ENCODE data around the gene PTCD1.
A peak's percentile ranks its signal among the peaks of the same experiment; 100 is the strongest.
"Not testable (repeated sequence)": the region's sequence is repeated elsewhere in the genome, so short reads cannot be mapped to it uniquely, and the experiment has no call there.

The PTCD1 gene

DNA sequence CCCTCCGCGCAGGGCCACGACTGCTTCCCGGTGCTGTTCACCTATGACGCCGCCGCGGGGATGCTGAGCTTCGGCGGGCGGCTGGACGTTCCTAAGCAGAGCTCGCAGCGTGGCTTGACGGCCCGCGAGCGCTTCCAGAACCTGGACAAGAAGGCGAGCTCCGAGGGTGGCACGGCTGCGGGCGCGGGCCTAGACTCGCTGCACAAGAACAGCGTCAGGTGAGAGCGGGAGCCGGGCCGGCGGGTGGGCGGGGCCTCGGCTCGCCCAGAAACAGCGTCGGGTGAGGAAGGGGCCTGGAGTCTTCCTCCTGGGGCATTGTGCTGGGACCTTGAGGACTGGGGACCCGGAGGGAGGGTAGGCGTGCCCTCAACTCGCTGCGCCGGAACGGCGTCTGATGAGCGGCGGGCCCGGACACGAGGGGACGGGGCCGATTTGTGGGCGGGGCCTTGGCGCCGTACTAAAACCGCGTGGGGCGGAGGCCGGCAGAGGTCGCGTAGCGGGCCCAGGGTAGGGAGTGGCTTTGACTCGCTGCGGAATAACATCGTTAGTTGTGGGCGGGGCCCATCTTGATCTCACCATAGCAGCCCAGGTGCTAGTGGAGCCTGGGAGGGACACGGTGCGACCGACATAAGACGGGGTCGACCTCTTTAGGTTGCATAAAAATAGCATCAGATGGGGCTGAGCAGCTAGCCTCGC is 45.8 kb downstream of the PTCD1 start:
- TF ChIP-seq CTCF (IDR thresholded peaks at IDR 0.05; ENCODE audit: low read depth, low read length, missing control alignments): no peak
- no peak for DNase-seq (ENCODE audit: extremely low read depth, low read depth)
- H3K4me3 ChIP-seq (replicated peaks; ENCODE audit: low read depth, low read length): peak overlapping the region; percentile 31

DNA sequence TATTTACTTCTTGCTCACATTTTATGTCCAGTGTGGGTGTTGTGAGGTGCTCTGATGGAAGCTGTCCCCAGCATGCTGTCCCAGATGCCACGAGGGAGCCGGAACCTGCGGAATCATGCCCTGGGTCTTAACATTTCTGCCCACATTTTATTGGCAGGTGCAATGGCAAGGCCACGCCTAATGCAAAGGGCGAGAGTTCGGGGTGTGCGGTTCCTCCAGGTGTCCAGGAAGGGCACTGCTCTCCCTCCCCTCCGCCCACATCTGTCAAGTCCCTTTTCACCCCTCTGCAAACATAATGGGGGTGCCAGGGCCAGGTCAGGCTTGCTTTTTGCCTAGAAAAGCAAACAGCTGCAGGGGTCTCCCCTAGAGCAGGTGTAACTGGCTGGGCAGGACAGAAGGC is 46.6 kb downstream of the PTCD1 start:
- TF ChIP-seq CTCF (IDR thresholded peaks at IDR 0.05; ENCODE audit: low read depth, low read length, missing control alignments): no peak
- DNase-seq (ENCODE audit: extremely low read depth, low read depth): no peak
- H3K4me3 ChIP-seq (replicated peaks; ENCODE audit: low read depth, low read length): no peak overlapping the region; the same call in 1 of the 2 replicates

GRCh38 chr7:99390941-99391602 is 47.5 kb downstream of the PTCD1 start:
- H3K4me3 ChIP-seq (replicated peaks; ENCODE audit: low read depth, low read length): no peak overlapping the region
- no peak for DNase-seq (ENCODE audit: extremely low read depth, low read depth)
- no peak for TF ChIP-seq CTCF (IDR thresholded peaks at IDR 0.05; ENCODE audit: low read depth, low read length, missing control alignments)

GRCh38 chr7:99389772-99390171 is 48.8 kb downstream of the PTCD1 start:
- DNase-seq (ENCODE audit: extremely low read depth, low read depth): no peak
- no peak overlapping the region for H3K4me3 ChIP-seq (replicated peaks; ENCODE audit: low read depth, low read length)
- no peak for TF ChIP-seq CTCF (IDR thresholded peaks at IDR 0.05; ENCODE audit: low read depth, low read length, missing control alignments)

DNA sequence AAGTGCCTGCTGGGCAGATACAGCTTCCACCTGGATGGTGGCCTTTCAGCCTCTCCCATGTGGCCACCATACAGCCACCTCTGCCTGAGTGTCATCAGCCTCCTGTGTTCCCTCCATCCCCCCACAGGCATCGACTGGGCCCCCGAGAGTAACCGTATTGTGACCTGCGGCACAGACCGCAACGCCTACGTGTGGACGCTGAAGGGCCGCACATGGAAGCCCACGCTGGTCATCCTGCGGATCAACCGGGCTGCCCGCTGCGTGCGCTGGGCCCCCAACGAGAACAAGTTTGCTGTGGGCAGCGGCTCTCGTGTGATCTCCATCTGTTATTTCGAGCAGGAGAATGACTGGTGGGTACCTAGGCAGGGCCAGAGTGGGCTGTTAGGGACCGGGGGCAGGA is 50.7 kb downstream of the PTCD1 start:
- no peak for TF ChIP-seq CTCF (IDR thresholded peaks at IDR 0.05; ENCODE audit: low read depth, low read length, missing control alignments)

GRCh38 chr7:99387239-99387635 is 51.4 kb downstream of the PTCD1 start:
- not testable (repeated sequence) for H3K4me3 ChIP-seq (replicated peaks; ENCODE audit: low read depth, low read length); DNase-seq (ENCODE audit: extremely low read depth, low read depth)

More for the DNA sequence above, 50.7 kb downstream of the PTCD1 start:
- no peak for DNase-seq (ENCODE audit: extremely low read depth, low read depth)
- no peak overlapping the region for H3K4me3 ChIP-seq (replicated peaks; ENCODE audit: low read depth, low read length)

- no peak overlapping the region for H3K4me3 ChIP-seq (replicated peaks; ENCODE audit: low read depth, low read length)
- DNase-seq (ENCODE audit: extremely low read depth, low read depth): no peak
- peak; percentile 40 for TF ChIP-seq CTCF (IDR thresholded peaks at IDR 0.05; ENCODE audit: low read depth, low read length, missing control alignments)
Observed at GRCh38 chr7:99386584-99387238, 51.9 kb downstream of the PTCD1 start.

All from HFF-Myc (cell line).